22Rv1 (cell line): ENCODE measurements around the gene FRRS1L.

Source experiments
- H3K27ac ChIP-seq: fragments of 450-650 bp; 2 replicates; pipeline ENCODE4 v1.5.1; 2017
- ZFX ChIP-seq: fragments of 450-650 bp; IDR thresholded peaks from 2 replicates; pipeline ENCODE4 v1.6.1; 2017; ENCODE audit warnings: antibody characterized with exemption, borderline replicate concordance
- TF ChIP-seq, protein P1 (sequence below): fragments of 450-650 bp; IDR thresholded peaks from 2 replicates; pipeline ENCODE4 v1.5.1; 2017; ENCODE audit warnings: mild to moderate bottlenecking

Gene FRRS1L

DNA sequence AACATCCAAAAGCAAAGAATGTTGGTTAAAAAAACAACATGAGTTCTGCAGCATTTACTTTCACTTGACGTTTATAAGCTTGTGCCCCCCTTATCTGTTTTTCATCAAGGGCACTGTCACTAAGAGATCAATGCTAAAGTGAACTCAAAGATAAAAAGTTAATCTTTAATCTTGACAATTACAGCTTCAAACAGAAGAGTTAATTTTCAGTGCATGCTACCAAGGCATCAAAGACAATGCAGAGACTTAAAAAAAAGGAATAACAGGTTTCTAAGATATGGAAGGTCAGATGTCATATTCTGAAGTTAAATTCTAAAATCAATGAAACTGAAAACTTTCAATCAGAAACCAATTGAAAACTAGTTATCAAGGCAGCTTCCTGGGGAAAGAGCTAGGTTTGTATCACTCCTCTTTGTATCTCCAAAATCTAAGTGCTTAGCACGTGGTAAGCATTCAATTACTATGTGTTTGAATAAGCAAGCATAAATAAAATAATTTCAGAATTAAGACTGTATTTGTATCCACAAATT, 84.9 kb downstream of the FRRS1L start:
- no peak overlapping the region for H3K27ac ChIP-seq
- no peak for TF ChIP-seq ZFX
- TF ChIP-seq, protein P1, sequence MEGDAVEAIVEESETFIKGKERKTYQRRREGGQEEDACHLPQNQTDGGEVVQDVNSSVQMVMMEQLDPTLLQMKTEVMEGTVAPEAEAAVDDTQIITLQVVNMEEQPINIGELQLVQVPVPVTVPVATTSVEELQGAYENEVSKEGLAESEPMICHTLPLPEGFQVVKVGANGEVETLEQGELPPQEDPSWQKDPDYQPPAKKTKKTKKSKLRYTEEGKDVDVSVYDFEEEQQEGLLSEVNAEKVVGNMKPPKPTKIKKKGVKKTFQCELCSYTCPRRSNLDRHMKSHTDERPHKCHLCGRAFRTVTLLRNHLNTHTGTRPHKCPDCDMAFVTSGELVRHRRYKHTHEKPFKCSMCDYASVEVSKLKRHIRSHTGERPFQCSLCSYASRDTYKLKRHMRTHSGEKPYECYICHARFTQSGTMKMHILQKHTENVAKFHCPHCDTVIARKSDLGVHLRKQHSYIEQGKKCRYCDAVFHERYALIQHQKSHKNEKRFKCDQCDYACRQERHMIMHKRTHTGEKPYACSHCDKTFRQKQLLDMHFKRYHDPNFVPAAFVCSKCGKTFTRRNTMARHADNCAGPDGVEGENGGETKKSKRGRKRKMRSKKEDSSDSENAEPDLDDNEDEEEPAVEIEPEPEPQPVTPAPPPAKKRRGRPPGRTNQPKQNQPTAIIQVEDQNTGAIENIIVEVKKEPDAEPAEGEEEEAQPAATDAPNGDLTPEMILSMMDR = no peak
